OCI-M1 (cell line): ENCODE measurements around the gene MOV10L1.
"Not testable (repeated sequence)": the region's sequence is repeated elsewhere in the genome, so short reads cannot be mapped to it uniquely, and the experiment has no call there.

Experiments used
- DNase-seq: peaks from one replicate; lab custom pipeline; 2025; lab: John Stamatoyannopoulos, UW

The MOV10L1 gene

GRCh38 chr22:50078246-50078645, 11.6 kb upstream of the MOV10L1 start:
- no peak for DNase-seq

GRCh38 chr22:50078761-50079160, 11.0 kb upstream of the MOV10L1 start:
- DNase-seq = no peak

DNA sequence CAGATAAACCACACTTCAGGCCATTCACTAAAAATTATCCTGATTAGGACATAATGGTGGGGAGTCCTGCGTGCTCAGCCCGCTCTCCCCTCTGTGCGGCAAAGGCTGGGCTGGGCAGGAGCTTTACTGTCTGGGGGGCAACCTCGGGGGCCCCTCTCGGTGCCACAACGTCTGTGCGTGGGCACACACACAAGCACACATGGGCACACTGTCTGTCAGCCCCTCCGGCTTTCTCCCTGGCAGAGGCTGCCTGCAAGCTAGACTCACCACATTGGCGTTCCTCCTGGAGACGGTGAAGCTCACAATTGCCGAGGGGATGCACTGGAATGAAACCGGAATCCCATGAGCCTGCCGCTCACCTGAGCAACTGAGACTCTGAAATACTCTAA, 9.7 kb upstream of the MOV10L1 start:
- DNase-seq = no peak

DNA sequence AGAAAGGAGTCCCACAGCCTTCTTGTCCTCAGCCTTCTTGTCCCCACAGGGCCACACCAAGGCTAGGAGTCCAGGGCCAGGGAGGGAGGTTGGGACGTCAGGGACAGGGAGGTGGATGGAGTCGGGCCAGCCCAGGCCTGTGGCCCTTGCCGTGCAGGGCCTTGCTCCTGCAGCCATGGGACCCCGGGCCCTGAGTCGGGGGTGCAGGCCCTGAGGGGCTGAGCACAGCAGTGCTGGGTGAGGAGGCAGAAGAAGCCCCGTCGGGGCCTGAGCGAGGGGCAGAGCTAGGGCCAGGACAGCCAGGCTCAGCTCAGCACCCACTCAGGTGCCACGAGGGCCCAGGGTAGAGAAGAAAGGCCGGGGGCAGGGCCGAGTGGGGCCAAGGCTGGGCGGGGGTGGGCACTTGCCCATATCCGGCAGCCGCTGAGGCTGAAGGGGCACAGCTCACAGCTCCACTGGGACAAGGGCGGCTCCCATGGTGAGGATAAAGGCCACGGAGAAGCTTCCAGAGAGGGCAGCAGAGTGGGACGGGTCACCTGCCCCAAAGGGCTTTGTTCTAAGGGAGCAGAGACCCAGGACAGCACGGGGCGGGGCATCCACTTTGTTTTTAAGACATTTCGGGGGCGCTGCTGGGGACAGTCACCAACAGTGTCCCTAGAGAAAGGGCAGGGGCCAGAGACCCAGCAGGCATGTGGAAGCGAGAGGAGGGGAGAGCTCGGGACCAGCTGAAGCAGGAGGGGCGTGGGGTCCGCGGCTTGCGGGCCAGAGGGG, 8.2 kb upstream of the MOV10L1 start:
- no peak for DNase-seq

- no peak for DNase-seq
Measured at GRCh38 chr22:50082197-50082715, 7.5 kb upstream of the MOV10L1 start.

DNA sequence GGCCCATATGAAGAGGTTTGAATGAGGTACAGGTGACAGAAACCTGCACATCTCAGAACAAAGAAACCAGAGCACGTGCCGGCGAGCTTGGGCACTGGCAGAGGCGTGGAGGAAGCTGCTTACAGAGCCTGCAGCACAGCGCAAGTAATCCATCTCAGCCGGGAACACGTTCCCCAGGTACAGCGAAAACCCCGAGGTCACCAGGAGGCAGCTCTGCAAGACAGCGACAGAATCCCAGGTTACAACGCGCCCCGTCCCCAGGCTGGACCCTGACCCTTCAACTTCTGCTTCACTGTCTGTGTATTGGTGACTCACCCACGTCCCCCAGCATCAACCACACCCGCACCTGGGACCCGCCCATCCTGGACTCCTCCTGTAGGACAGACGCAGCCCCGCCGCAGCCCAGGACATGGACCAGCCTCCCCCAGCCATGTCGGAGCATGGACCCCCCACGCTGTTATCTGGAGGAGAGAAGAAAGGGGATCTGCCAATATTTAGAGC, 6.8 kb upstream of the MOV10L1 start:
- DNase-seq = no peak

DNA sequence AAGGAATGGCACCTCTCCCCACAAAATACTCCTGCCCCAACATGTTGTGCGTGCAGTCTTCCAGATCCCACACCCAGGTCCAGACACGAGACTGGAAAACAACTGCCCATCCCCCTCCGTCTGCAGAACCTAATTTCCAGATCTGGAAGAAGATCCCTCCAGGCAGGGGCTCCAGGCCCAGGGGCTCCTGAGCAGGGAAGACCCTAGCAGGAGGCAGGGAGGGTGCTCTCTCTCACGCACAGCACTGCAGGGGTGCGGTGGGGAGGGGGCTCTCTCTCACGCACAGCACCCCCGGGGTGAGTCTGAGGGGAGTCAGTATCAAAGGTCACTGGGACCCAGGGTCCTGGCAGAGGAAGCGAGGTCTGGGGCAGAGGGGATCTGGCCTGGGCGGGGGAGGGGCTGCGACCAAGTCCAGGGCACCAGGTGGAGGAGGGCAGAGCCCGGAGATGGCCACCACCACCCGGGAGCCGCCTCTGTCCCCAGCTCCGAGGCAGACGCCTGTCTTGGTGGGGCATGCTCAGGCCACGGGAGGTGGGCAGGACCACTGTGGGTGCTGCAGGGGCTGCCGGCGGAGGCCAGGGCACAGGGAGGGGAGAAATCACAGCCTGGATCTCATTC, 6.2 kb upstream of the MOV10L1 start:
- no peak for DNase-seq

- DNase-seq = peak; percentile 41
Measured at GRCh38 chr22:50084080-50084477, 5.7 kb upstream of the MOV10L1 start.

GRCh38 chr22:50084614-50085021, 5.2 kb upstream of the MOV10L1 start:
- peak; percentile 63 for DNase-seq

DNA sequence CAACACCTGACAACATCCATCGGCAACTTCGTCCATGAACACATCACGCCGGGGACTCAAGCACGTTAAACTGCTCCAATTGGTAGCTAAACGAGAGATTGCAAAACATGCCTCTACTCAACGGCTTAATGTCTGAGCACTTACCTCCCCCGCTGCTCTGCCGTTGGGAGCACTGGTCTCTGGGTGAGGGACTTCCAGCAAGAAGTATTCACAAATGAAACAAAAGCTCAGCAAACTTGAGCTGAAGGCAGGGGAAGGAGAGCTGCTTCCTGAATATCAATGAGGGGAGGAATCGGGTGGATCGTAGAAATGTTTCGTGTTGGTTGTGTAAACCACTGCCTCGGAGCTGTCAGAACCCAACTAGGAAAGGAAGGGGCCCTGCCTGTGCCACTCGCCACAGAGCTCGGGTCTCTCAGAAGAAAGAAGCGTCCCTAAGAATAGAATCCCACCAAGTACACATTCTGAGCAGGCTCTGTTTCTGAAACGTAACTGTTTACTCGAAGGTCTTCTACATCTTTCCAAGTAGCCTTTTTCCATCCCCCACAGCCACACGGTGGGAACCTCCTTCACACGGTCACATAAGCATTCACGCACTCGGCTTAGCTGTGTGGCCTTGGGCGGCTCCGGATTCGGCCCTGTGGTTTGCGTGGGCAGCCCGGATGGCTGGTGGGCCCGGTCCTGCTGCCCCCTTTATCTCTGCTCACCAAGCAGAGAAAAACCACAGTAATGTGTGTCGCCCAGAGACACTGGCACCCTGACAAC, 4.4 kb upstream of the MOV10L1 start, which contains the start of gene MLC1:
MLC1 (minus strand) TSS at position 216 of the 762 bp plus-strand sequence. CDS start 524 bp downstream, outside the sequence.
- peak; percentile 96 for DNase-seq

DNA sequence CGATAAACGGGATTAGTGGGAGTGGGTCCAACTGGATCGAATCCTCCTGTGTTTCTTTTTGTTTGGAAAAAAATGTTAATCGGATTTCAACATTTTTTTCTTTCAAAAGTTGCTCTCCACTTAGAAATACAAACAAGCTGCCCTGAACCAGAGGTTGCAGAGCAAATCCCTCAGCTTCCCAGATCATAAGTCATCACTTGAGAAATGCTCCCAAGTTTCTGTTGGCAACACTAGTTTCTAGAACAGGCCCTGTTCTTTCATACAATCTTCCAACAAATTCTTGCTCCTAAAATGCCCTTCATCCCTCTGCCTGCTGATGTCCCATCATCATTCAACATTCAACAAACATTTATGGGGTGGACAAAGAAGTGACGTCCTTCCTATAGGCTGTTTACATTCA, 3.3 kb upstream of the MOV10L1 start:
- peak; percentile 32 for DNase-seq

GRCh38 chr22:50086975-50087374, 2.8 kb upstream of the MOV10L1 start:
- not testable (repeated sequence) for DNase-seq

GRCh38 chr22:50087646-50088045, 2.2 kb upstream of the MOV10L1 start:
- DNase-seq = no peak

- no peak for DNase-seq
Measured at GRCh38 chr22:50088096-50088495, 1.7 kb upstream of the MOV10L1 start.

DNA sequence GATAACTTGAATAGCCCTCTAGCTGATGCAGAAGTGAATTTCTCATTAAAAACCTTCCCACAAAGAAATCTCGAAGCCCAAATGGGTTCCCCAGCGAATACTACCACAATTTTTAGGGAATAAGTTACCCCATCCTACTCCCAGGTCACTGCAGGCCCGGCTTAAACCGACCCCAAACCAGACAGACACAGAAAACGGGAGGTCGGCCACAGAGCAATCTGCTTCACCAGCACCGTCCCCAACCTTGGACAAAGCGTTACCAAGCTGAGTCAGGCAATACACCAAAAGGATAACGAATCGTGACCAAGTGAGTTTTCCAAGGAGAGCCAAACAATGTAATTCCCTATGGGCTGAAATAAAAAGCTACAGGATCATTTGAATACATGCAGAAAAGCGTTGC, 575 bp upstream of the MOV10L1 start:
- DNase-seq = no peak

GRCh38 chr22:50090412-50090714, 557 bp downstream of the MOV10L1 start:
- no peak for DNase-seq

DNA sequence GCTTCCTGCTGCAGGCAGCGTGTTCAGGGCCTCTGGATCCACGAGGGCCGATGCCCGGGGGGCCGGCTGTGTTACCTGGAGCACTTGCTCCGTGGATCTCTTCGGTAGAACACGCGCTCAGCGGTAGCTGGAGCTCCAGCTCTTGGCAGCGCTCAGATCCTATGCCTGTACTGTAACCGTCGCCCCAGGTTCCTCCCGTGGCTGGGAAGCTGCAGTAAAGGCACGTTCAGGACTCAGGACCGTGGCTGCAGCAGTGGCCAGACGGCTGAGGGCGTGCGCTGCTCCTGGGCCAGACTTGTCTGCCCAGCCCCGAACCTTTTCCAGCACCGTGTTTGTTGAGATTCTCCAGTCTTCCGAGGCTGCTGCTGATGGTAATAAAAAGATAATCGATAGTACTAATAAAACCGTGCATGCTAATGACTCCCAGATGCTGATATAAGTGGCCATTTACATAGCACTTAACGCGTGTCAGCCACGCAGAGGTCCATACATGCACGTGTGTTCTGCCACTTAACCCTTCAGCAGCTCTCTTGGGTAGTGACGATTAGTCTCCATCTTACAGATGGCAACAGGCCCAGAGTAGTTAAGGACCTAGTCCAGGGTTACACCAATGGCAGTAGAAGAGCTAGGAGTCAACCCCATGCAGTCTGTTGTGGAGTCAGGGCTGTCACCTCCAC, 1.4 kb downstream of the MOV10L1 start:
- no peak for DNase-seq

- no peak for DNase-seq
Measured at GRCh38 chr22:50092342-50092741, 2.5 kb downstream of the MOV10L1 start.

DNA sequence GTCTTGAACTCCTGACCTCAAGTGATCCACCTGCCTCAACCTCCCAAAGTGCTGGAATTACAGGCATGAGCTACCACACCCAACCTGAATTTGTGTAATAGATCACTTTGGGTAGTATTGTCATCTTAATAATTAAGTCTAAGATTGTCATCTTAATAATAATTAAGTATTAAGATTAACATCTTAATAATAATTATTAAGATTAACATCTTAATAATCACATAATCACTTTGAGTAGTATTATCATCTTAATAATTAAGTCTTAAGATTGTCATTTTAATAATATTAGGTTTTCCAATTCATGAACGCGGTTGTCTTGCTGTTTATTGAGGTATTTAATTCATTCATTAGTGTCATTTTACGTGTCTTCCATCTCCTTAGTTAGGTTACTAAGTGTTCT, 8.2 kb downstream of the MOV10L1 start:
- no peak for DNase-seq

DNA sequence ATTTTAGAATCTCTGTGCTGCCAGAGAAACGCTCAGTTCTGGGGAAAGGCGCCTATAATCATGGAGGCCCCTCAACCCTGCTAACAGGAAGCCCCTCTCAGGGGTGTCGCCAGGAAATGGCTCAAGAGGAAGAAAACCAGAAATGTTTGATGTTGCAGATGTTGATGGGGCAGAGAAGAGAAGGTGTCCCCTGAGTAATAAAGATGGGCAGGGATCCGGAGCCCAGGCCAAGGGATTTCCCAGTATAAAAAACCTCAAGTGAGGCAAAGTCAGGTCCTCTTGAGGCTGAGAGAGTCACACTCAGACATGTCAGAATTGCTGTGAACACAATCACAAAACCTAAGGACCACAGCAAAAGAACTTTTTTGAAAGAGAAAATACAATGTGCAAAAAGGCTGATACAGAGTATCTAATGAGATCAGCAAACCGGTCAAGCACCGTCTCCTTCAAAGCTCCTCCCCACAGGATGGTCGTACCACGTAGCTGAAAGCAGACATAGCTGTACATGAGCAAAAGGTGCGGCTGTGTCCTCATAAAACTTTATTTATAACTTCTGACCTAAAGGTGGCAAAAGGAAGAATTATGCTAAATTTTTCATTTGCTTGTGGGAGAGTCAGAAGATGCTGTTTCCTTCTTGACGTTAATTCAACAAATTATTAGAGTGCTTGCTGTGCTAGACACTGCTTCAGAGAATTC, 12.2 kb downstream of the MOV10L1 start:
- DNase-seq = no peak

DNA sequence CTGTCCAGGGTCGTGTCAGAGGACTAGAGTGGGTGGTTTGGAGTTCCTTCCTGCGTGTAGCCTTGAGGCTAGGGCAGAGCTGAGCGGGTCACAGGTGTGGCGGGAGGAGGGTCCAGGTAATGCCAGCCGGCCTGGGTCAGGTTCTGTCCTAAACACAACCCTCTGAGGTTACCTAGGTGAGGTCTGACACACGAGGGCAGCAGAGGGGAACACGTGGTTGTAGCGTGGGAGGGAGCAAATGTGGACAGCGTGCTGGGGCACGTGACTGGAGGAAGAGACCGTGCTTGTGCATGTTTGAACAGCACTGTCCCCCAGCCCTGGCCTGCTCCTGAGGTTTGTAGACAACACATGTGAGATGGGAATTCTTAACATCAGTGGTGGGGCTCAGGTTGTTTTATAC, 13.1 kb downstream of the MOV10L1 start:
- DNase-seq = peak; percentile 8
